ENCODE measurements around the gene KDM8. TPM values are rescaled to one million over a fixed set of nuclear protein-coding genes. Genes with fewer than 3 reads are reported as not detected.

Gene KDM8
- total and polyA plus RNA-seq, 9 of the 15 experiments (the other 6 are each of a cell fraction or from before 2014, with no cell fraction given) = 0.61 to 9.1 (median 5.4) TPM

- no TSS peak for BruUV-seq (replicated peaks)
- H3K27ac ChIP-seq (ENCODE audit: extremely low read depth, low read depth, low read length) = no peak overlapping the region
- 76% methylated on average over 6 of the region's 6 CpGs for WGBS (ENCODE audit: insufficient coverage, low coverage, missing lambda C conversion rate)
- ATAC-seq (no peak), DNase-seq (ENCODE audit: extremely low read depth in 1 of 4, low spot score in 3 of 4) (no peak), FAIRE-seq (no peak)
- H3K36me3 ChIP-seq (ENCODE audit: control insufficient read depth, insufficient read depth, low read length) = peaks cover 9% of the 10 kb centered on the region; the same call in 2 of the 3 replicates
- no peak overlapping the region for H2AFZ ChIP-seq (ENCODE audit: low read depth, low read length)
- peaks cover 0 to 21% of the 10 kb centered on the region in 2 experiments; a peak in 2 of 5 replicates for H3K4me1 ChIP-seq (replicated peaks in 1 of 2; ENCODE audit: control insufficient read depth in 2 of 2, insufficient read depth in 2 of 2, low read length in 2 of 2)
- H4K20me1 ChIP-seq (replicated peaks; ENCODE audit: control insufficient read depth, insufficient read depth, low read length) = no peaks in the 10 kb centered on the region
- no peaks in the 10 kb centered on the region for H3K79me2 ChIP-seq (ENCODE audit: control insufficient read depth, insufficient read depth, low read length)
- no peaks in the 10 kb centered on the region for H3K27me3 ChIP-seq (ENCODE audit: control insufficient read depth in 2 of 2, insufficient read depth in 2 of 2, low read length in 2 of 2)
- H3K9ac ChIP-seq (ENCODE audit: insufficient read depth in 1 of 2, low read depth in 2 of 2, low read length in 2 of 2) = no peak overlapping the region
- no peaks in the 10 kb centered on the region for H3K9me1 ChIP-seq (ENCODE audit: control insufficient read depth, insufficient read depth, low read length)
- H3K4me2 ChIP-seq (ENCODE audit: insufficient read depth, low read length) = no peak overlapping the region
- ChIA-PET CTCF (ENCODE audit: low intra/inter-chr PET ratio) (no interaction called here), POLR2A (interaction anchor here (1.2 kb wide), 1 partner anchor 19 kb away, joined by 4 read pairs; no protein-coding TSS in a partner anchor)
- intact Hi-C loops (cut with micrococcal nuclease) (no loop called here), in situ Hi-C loops (cut with MboI) (no loop called here)
- TF ChIP-seq ZBTB1 (CRISPR knock-in tag; IDR thresholded peaks at IDR 0.05; ENCODE audit: borderline replicate concordance, low read depth) = no peak
- no peak for TF ChIP-seq ZFPM2 (CRISPR knock-in tag; IDR thresholded peaks at IDR 0.05)
- TF ChIP-seq SP2 (IDR thresholded peaks at IDR 0.05; ENCODE audit: extremely low read depth, low read depth, low read length, poor library complexity, severe bottlenecking) = no peak
- no peak for TF ChIP-seq ETS1 (conservative IDR thresholded peaks at IDR 0.05; ENCODE audit: control insufficient read depth, low read depth, low read length)
- TF ChIP-seq TCF15 (CRISPR knock-in tag; IDR thresholded peaks at IDR 0.05) = no peak
- TF ChIP-seq FOXJ3 (CRISPR knock-in tag; IDR thresholded peaks at IDR 0.05) = no peak
- no peak for TF ChIP-seq ZNF280A (IDR thresholded peaks at IDR 0.05; ENCODE audit: low read depth, partially characterized antibody)
- TF ChIP-seq JUNB (CRISPR knock-in tag; conservative IDR thresholded peaks at IDR 0.05) = no peak
- TF ChIP-seq SRSF9 (IDR thresholded peaks at IDR 0.05; ENCODE audit: borderline replicate concordance, low read depth, low read length) = no peak
- no peak for TF ChIP-seq POLR2AphosphoS2 (IDR thresholded peaks at IDR 0.05; ENCODE audit: low read length)
- TF ChIP-seq TAF9B (IDR thresholded peaks at IDR 0.05; ENCODE audit: partially characterized antibody) = no peak
- TF ChIP-seq ATF6 (CRISPR knock-in tag; IDR thresholded peaks at IDR 0.05) = no peak
- no peak for TF ChIP-seq ZNF280B (CRISPR knock-in tag; IDR thresholded peaks at IDR 0.05)
- H3K4me3 ChIP-seq = no peak overlapping the region
- H3K9me3 ChIP-seq (replicated peaks; ENCODE audit: control insufficient read depth, insufficient read depth, low read depth, low read length) = no peaks in the 10 kb centered on the region
These were observed 20.4 kb downstream of the KDM8 start for GRCh38 chr16:27223701-27224100.

Data from K562 (cell line).